ENCODE data around the gene AMBRA1. TPM values are rescaled to one million over a fixed set of nuclear protein-coding genes. Genes with fewer than 3 reads are reported as not detected.

The AMBRA1 gene
- total RNA-seq, 1 experiment from 2014 or later, result 15.8 TPM

- DNase-seq (no peak), ATAC-seq (no peak)
- H3F3A ChIP-seq (ENCODE audit: low read length, unreplicated experiment), result no peaks in the 10 kb centered on the region
- H3K27me3 ChIP-seq (ENCODE audit: low read length), result peaks cover 29% of the 10 kb centered on the region
- no peak overlapping the region for H3K27ac ChIP-seq (ENCODE audit: low read length)
- peaks cover 19% of the 10 kb centered on the region; the same call in 1 of the 2 replicates for H3K4me1 ChIP-seq (ENCODE audit: insufficient read depth, low read length)
- no peak overlapping the region for H3K9ac ChIP-seq (ENCODE audit: low read length)
- H2AFZ ChIP-seq (ENCODE audit: low read length), result no peak overlapping the region
- H3K9me3 ChIP-seq (ENCODE audit: low read length), result no peaks in the 10 kb centered on the region
- H3K4me2 ChIP-seq (ENCODE audit: low read length), result peak overlapping the region; percentile 91
- CTCF ChIA-PET, result interaction anchor here (0.6 kb wide), 3 partner anchors 23 to 90 kb away, joined by 3 to 6 read pairs (median 4); no protein-coding TSS in a partner anchor
- no peaks in the 10 kb centered on the region for H3K79me2 ChIP-seq (ENCODE audit: low read length)
- BruUV-seq (replicated peaks), result no TSS peak
- H3K4me3 ChIP-seq (ENCODE audit: low read length), result peak overlapping the region; percentile 69; the same call in 1 of the 2 replicates
- H3K36me3 ChIP-seq (ENCODE audit: low read depth, low read length), result no peaks in the 10 kb centered on the region
- TF ChIP-seq EZH2phosphoT487 (IDR thresholded peaks at IDR 0.05; ENCODE audit: borderline replicate concordance, low read length) (no peak), EZH2 (IDR thresholded peaks at IDR 0.05; ENCODE audit: low read length, unreplicated experiment) (no peak)
- TF ChIP-seq, protein P1, sequence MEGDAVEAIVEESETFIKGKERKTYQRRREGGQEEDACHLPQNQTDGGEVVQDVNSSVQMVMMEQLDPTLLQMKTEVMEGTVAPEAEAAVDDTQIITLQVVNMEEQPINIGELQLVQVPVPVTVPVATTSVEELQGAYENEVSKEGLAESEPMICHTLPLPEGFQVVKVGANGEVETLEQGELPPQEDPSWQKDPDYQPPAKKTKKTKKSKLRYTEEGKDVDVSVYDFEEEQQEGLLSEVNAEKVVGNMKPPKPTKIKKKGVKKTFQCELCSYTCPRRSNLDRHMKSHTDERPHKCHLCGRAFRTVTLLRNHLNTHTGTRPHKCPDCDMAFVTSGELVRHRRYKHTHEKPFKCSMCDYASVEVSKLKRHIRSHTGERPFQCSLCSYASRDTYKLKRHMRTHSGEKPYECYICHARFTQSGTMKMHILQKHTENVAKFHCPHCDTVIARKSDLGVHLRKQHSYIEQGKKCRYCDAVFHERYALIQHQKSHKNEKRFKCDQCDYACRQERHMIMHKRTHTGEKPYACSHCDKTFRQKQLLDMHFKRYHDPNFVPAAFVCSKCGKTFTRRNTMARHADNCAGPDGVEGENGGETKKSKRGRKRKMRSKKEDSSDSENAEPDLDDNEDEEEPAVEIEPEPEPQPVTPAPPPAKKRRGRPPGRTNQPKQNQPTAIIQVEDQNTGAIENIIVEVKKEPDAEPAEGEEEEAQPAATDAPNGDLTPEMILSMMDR (conservative IDR thresholded peaks at IDR 0.05; ENCODE audit: low read depth, low read length), result no peak
- H3K9me2 ChIP-seq (replicated peaks; ENCODE audit: low read length), result no peaks in the 10 kb centered on the region
- no peaks in the 10 kb centered on the region for H4K20me1 ChIP-seq (ENCODE audit: low read length)
- intact Hi-C loops (cut with micrococcal nuclease), result no loop called here
- POLR2A ChIA-PET (ENCODE audit: unreplicated experiment), result no interaction called here
Measured at GRCh38 chr11:46390331-46391171, 203.3 kb downstream of the AMBRA1 start.

DNA sequence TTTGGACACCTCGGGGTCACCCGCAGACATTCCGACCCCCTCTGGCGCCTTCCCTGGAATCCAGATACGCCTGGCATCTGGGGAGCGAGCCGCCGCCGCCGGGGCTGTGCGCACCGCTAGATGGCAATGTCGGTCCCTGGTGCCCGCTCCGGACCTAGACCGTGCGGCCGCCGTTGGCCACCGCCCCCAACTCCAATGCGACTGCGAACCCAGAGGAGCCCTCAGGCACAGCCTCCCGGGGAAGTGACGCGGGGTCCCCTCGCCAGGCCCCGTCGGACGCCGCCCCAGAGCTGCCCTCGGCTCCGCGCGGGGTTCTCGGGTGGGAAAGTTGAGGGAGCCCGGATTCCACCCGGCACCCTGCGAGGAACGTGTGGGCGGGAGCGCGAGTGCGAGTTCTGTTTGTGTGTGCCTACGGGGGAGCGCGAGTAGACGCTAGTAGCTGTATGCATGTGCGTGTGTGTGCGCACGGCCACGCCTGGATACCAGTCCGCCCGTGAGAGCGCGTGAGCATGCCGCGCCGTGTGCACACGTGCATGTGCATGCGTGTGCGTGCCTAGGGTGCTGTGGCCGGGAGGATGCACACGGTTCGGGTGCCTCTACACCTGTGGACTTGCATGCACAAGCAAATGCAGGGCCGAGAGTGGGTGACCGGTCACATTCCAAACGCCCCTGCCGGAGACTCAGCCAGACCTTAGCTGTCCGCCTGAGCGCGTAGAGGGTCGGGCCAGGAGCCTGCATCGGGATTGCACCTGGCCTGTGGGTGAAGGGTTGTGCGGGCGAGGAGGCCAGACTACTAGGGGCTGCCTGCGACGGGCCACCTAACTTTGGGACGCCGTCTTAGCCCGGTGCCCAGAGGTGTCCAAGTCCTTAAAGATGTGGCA, 204.1 kb downstream of the AMBRA1 start:
- no peaks in the 10 kb centered on the region for H3K9me2 ChIP-seq (replicated peaks; ENCODE audit: low read length)
- TF ChIP-seq, protein P1 (conservative IDR thresholded peaks at IDR 0.05; ENCODE audit: low read depth, low read length), result peak; percentile 82
- TF ChIP-seq EZH2phosphoT487 (IDR thresholded peaks at IDR 0.05; ENCODE audit: borderline replicate concordance, low read length) (no peak), EZH2 (IDR thresholded peaks at IDR 0.05; ENCODE audit: low read length, unreplicated experiment) (no peak)
- ATAC-seq (peak; percentile 75), DNase-seq (peak; percentile 75)
- ChIA-PET CTCF (interaction anchor here (1.7 kb wide), 1 partner anchor 100 kb away, joined by 10 read pairs; no protein-coding TSS in a partner anchor), POLR2A (ENCODE audit: unreplicated experiment) (no interaction called here)
- intact Hi-C loops (cut with micrococcal nuclease), result loop anchor here (1.0 to 2.0 kb wide), 2 partner anchors 139 to 149 kb away; no protein-coding TSS in a partner anchor
- no peaks in the 10 kb centered on the region for H4K20me1 ChIP-seq (ENCODE audit: low read length)
- H2AFZ ChIP-seq (ENCODE audit: low read length), result peak overlapping the region; percentile 78
- no peak overlapping the region for H3K27ac ChIP-seq (ENCODE audit: low read length)
- peaks cover 19% of the 10 kb centered on the region; the same call in 1 of the 2 replicates for H3K4me1 ChIP-seq (ENCODE audit: insufficient read depth, low read length)
- H3K36me3 ChIP-seq (ENCODE audit: low read depth, low read length), result no peaks in the 10 kb centered on the region
- BruUV-seq (replicated peaks), result no TSS peak
- peaks cover 29% of the 10 kb centered on the region for H3K27me3 ChIP-seq (ENCODE audit: low read length)
- H3F3A ChIP-seq (ENCODE audit: low read length, unreplicated experiment), result no peaks in the 10 kb centered on the region
- peak overlapping the region; percentile 69 for H3K4me3 ChIP-seq (ENCODE audit: low read length)
- peak overlapping the region; percentile 91 for H3K4me2 ChIP-seq (ENCODE audit: low read length)
- no peaks in the 10 kb centered on the region for H3K79me2 ChIP-seq (ENCODE audit: low read length)
- H3K9ac ChIP-seq (ENCODE audit: low read length), result no peak overlapping the region
- no peaks in the 10 kb centered on the region for H3K9me3 ChIP-seq (ENCODE audit: low read length)
